Spleen (tissue), 11 donors: Measurements from ENCODE around the gene FOXL3. TPM values are rescaled to one million over a fixed set of nuclear protein-coding genes. Genes with fewer than 3 reads are reported as not detected.

ENCODE experiments used
- DNase-seq: peaks from one replicate; pipeline ENCODE4 v3.0.0-alpha.2; 2020
- H3K27ac ChIP-seq, 8 donors: fragments of 200-600 bp; sonication (generic) in 7 of 8; 1 replicate in 4 of 8; 2 replicates in 4 of 8; pipeline versions ENCODE4 v1.5.0 to v1.8.0; 2016 to 2021; ENCODE audit warnings: inconsistent platforms in 4 of 8, mild to moderate bottlenecking in 4 of 8, moderate library complexity in 1 of 8
- H3K27me3 ChIP-seq, 7 donors: fragments of 200-600 bp; sonication (generic) in 6 of 7; replicated peaks in 1 of 7; 1 replicate in 4 of 7; 2 replicates in 3 of 7; pipeline versions ENCODE4 v1.5.0 to v1.8.0; 2016 to 2021; ENCODE audit warnings: inconsistent platforms in 3 of 7, mild to moderate bottlenecking in 1 of 7
- H3K36me3 ChIP-seq, 6 donors: fragments of 200-600 bp; sonication (generic) in 5 of 6; 1 replicate in 4 of 6; 2 replicates in 2 of 6; pipeline versions ENCODE4 v1.5.0 to v1.8.0; 2016 to 2021; ENCODE audit warnings: inconsistent platforms in 2 of 6
- H3K4me1 ChIP-seq, 6 donors: fragments of 200-600 bp; sonication (generic) in 5 of 6; 1 replicate in 3 of 6; 2 replicates in 3 of 6; pipeline versions ENCODE4 v1.5.0 to v1.8.0; 2016 to 2021; ENCODE audit warnings: inconsistent platforms in 3 of 6
- H3K4me3 ChIP-seq, 8 donors: fragments of 200-600 bp; sonication (generic) in 7 of 8; 1 replicate in 4 of 8; 2 replicates in 4 of 8; pipeline versions ENCODE4 v1.5.0 to v1.8.0; 2016 to 2021; ENCODE audit warnings: inconsistent platforms in 4 of 8, mild to moderate bottlenecking in 4 of 8, moderate library complexity in 2 of 8
- H3K9me3 ChIP-seq, 8 donors: fragments of 200-600 bp; sonication (generic) in 7 of 8; 1 replicate in 4 of 8; 2 replicates in 4 of 8; pipeline versions ENCODE4 v1.5.0 to v1.8.0; 2016 to 2021; ENCODE audit warnings: inconsistent platforms in 4 of 8
- POLR2A ChIP-seq, 3 donors: fragments of 450-650 bp; IDR thresholded peaks; one replicate each; pipeline ENCODE4 v1.5.1; 2017; ENCODE audit warnings: antibody characterized with exemption in 3 of 3, mild to moderate bottlenecking in 1 of 3
- POLR2AphosphoS5 ChIP-seq, 3 donors: sonication (generic); formaldehyde crosslinking; IDR thresholded peaks; one replicate each; pipeline ENCODE4 v1.5.1; 2017; ENCODE audit warnings: antibody characterized with exemption in 3 of 3
- WGBS, 5 donors: extraction: QIAGEN DNeasy Blood & Tissue Kit in 3 of 5; methylation state at CpG; one replicate each; pipeline versions ENCODE4 v1.1.5 to v1.1.7; 2013 to 2018; 5-methylcytosine and 5-hydroxymethylcytosine counted together
- intact Hi-C: fragments of 100-400 bp; cut with DNase I; formaldehyde crosslinking; loops from one replicate; pipeline ENCODE4 v1.15.0; 2023; ENCODE audit warnings: low total_unique reads
- polyA plus RNA-seq, 3 donors: library from polyadenylated mRNA; stranded (reverse); fragments of 200-250 nt; gene quantifications; one replicate each; pipeline ENCODE4 v1.2.1, GENCODE V29; 2013
- total RNA-seq, 7 donors: library from RNA; depleted of rRNA in 3 of 7; stranded (reverse); fragments of >200 nt in 3 of 7; fragmentation: NEBNext Ultra II Directional in 4 of 7; extraction: Animal tissue kit (Norgen Biotek cat#: 25700) in 4 of 7; gene quantifications; one replicate each; pipeline versions ENCODE4 v1.1.0 to v1.2.1, GENCODE V29; 2016 to 2021
- TF ChIP-seq, protein P1 (sequence below), 11 experiments: fragments of 200-600 bp in 7 of 11; fragments of 450-650 bp in 4 of 11; sonication (generic) in 4 of 11; IDR thresholded peaks in 8 of 11; conservative IDR thresholded peaks in 3 of 11; 1 replicate in 7 of 11; 2 replicates in 4 of 11; pipeline versions ENCODE4 v1.4.0 to v1.8.0; 2016 to 2021; ENCODE audit warnings: antibody characterized with exemption in 11 of 11, inconsistent platforms in 4 of 11, mild to moderate bottlenecking in 1 of 11
- donor health status: healthy with polysubstance abuse.
- donor health status: DM: no; HTN: no; CAD: no; lungs with moderate emphysema.
- donor health status: DM: no; HTN: no; CAD: no.
- donor health status: Bipolar disorder and iron deficiency.
- donor health status: healthy.
- donor health status: DM: no; HTN: no; CAD: no.
- donor health status: DM: yes; HTN: yes; CAD: no.

FOXL3 gene
- total and polyA plus RNA-seq, 10 donors, result not detected

- no peak overlapping the region for H3K27ac ChIP-seq
- 81 to 91% (median 84%) methylated on average over 17 to 19 of the region's 19 CpGs for WGBS, 5 donors
- no peaks in the 10 kb centered on the region for H3K4me1 ChIP-seq
- intact Hi-C loops, result no loop called here
- peak; percentile 41 for DNase-seq
- H3K4me3 ChIP-seq, result no peak overlapping the region
- H3K27me3 ChIP-seq, result peaks cover 0 to 17% (median 0%) of the 10 kb centered on the region in 7 donors
- TF ChIP-seq POLR2A (IDR thresholded peaks at IDR 0.05), result no peak
- TF ChIP-seq POLR2AphosphoS5 (IDR thresholded peaks at IDR 0.05), result no peak
- TF ChIP-seq, protein P1, sequence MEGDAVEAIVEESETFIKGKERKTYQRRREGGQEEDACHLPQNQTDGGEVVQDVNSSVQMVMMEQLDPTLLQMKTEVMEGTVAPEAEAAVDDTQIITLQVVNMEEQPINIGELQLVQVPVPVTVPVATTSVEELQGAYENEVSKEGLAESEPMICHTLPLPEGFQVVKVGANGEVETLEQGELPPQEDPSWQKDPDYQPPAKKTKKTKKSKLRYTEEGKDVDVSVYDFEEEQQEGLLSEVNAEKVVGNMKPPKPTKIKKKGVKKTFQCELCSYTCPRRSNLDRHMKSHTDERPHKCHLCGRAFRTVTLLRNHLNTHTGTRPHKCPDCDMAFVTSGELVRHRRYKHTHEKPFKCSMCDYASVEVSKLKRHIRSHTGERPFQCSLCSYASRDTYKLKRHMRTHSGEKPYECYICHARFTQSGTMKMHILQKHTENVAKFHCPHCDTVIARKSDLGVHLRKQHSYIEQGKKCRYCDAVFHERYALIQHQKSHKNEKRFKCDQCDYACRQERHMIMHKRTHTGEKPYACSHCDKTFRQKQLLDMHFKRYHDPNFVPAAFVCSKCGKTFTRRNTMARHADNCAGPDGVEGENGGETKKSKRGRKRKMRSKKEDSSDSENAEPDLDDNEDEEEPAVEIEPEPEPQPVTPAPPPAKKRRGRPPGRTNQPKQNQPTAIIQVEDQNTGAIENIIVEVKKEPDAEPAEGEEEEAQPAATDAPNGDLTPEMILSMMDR (IDR thresholded peaks at IDR 0.05 in 8 of 11, conservative IDR thresholded peaks at IDR 0.05 in 3 of 11), result no peak
- H3K9me3 ChIP-seq, result peaks cover 0 to 16% (median 8%) of the 10 kb centered on the region in 8 donors
- H3K36me3 ChIP-seq, result no peaks in the 10 kb centered on the region
These were observed 14.8 kb downstream of the FOXL3 start for GRCh38 chr7:304574-305409.

DNA sequence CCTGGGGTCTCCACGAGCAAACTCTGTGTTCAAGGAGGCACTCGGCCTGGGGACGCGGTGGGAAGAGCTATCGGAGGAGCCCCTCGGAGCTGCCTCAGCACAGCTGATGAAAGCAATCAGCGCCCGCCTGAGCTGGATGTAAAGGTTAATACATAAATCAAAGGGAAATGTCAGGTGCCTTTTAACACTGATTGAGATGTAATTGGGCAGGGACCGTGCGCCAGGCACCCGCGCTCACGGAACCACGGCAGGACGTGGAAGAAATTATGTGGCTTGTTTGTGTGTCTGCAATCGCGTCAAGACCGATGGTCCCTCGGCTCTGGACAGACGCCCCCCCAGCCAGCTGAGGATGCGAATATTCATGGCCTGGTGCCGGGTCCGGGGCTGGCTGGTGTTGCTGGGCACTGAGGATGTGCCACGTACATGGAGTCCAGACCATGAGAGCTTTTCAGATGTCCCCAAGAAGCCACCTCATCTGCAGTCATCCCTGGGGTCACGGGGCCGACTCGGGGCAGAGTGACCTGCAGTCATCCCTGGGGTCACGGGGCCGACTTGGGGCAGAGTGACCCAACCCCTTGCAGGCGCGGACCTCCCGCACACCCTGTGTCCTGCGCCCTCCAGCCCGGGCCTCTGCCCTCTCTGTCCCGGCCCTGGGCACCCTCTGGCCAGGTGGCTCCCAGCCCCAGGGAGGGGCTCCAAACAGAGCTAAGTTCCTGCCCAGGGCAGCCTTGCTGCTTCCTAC lies 15.6 kb downstream of the FOXL3 start:
- peak; percentile 56 for DNase-seq
- intact Hi-C loops, result no loop called here
- no peak for TF ChIP-seq POLR2A (IDR thresholded peaks at IDR 0.05)
- no peak overlapping the region for H3K4me3 ChIP-seq
- no peak overlapping the region for H3K27ac ChIP-seq
- H3K9me3 ChIP-seq, result peaks cover 0 to 16% (median 8%) of the 10 kb centered on the region in 8 donors
- H3K27me3 ChIP-seq, result peaks cover 0 to 18% (median 0%) of the 10 kb centered on the region in 7 donors
- no peaks in the 10 kb centered on the region for H3K36me3 ChIP-seq
- 78 to 90% (median 87%) methylated on average over 28 to 35 of the region's 35 CpGs for WGBS, 5 donors
- no peaks in the 10 kb centered on the region for H3K4me1 ChIP-seq

- Histone ChIP-seq H3K4me3 (no peak overlapping the region), H3K27ac (no peak overlapping the region), H3K4me1 (no peaks in the 10 kb centered on the region), H3K36me3 (no peaks in the 10 kb centered on the region), H3K27me3 (peaks cover 0 to 33% (median 0%) of the 10 kb centered on the region in 7 donors), H3K9me3 (peaks cover 0 to 16% (median 8%) of the 10 kb centered on the region in 8 donors)
- no peak for DNase-seq
- intact Hi-C loops, result no loop called here
- WGBS, 5 donors, result 51 to 84% (median 71%) methylated on average over 3 of the region's 3 CpGs
- TF ChIP-seq POLR2A (IDR thresholded peaks at IDR 0.05), result no peak
- no peak for TF ChIP-seq POLR2AphosphoS5 (IDR thresholded peaks at IDR 0.05)
- TF ChIP-seq, protein P1 (IDR thresholded peaks at IDR 0.05 in 8 of 11, conservative IDR thresholded peaks at IDR 0.05 in 3 of 11), result no peak
These were observed 18.0 kb downstream of the FOXL3 start for GRCh38 chr7:307970-308369.

DNA sequence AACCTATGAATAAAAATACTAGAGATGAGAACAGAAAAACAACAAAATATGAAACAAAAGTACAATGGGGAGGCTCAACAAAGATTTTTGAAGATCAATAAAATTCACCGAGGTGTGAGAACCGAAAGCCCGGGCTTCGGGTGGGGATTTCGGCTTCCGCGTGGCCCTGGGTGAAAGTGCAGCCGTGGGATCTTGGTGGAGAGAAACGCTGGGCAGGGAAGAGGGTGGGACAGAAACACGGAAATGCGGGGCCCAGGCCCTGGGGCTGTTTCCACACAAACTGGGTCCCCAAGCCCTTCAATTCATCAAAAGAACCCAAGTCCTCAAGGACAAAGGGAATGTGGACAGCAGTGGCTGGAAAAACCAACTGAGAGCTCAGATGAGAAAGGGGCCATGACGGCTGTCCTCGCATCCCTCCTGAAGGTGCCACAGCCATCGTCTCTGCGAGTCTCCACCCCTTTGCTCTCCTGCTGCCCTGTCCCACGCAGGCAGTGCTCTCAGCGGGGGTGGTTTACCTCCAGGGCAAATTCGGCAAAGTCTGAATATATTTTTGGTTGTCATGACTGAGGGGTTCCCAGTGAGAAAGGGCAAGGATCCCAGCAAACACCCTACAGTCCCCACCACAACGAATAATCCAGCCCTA lies 19.7 kb downstream of the FOXL3 start:
- Histone ChIP-seq H3K27ac (no peak overlapping the region), H3K27me3 (peaks cover 0 to 39% (median 0%) of the 10 kb centered on the region in 7 donors), H3K9me3 (peaks cover 0 to 16% (median 8%) of the 10 kb centered on the region in 8 donors), H3K4me1 (no peaks in the 10 kb centered on the region), H3K4me3 (no peak overlapping the region), H3K36me3 (no peaks in the 10 kb centered on the region)
- WGBS, 5 donors, result 90 to 94% (median 92%) methylated on average over 17 to 19 of the region's 19 CpGs
- intact Hi-C loops, result no loop called here
- DNase-seq, result peak; percentile 45
- TF ChIP-seq POLR2A (IDR thresholded peaks at IDR 0.05) (no peak), POLR2AphosphoS5 (IDR thresholded peaks at IDR 0.05) (no peak)
- TF ChIP-seq, protein P1 (IDR thresholded peaks at IDR 0.05 in 8 of 11, conservative IDR thresholded peaks at IDR 0.05 in 3 of 11), result no peak
